GM12891 (cell line): Measurements from ENCODE around the gene KRT17.
"Not testable (repeated sequence)": the region's sequence is repeated elsewhere in the genome, so short reads cannot be mapped to it uniquely, and the experiment has no call there.

Experiments
- DNase-seq: peaks from one replicate; pipeline ENCODE4 v3.0.0; 2011; ENCODE audit warnings: low spot score; ENCODE audit not compliant: insufficient read length
- FAIRE-seq: peaks from 2 replicates; lab custom pipeline; 2011; peaks lifted over from hg19 to GRCh38; lab: Jason Lieb, UNC
- PAX5 ChIP-seq: IDR thresholded peaks from 2 replicates; pipeline ENCODE4 v1.6.1; 2011; ENCODE audit warnings: low read length, moderate library complexity, mild to moderate bottlenecking; ENCODE audit not compliant: insufficient read depth, severe bottlenecking
- POLR2A ChIP-seq: IDR thresholded peaks from 2 replicates; pipeline ENCODE4 v1.6.1; 2011; ENCODE audit warnings: low read depth, low read length, control low read depth
- POLR2AphosphoS5 ChIP-seq: IDR thresholded peaks from 2 replicates; pipeline ENCODE4 v1.6.1; 2011; ENCODE audit warnings: low read depth, low read length, control low read depth
- POU2F2 ChIP-seq: IDR thresholded peaks from 2 replicates; pipeline ENCODE4 v1.6.1; 2011; ENCODE audit warnings: low read depth, mild to moderate bottlenecking, control low read depth, low read length, moderate library complexity
- SPI1 ChIP-seq: IDR thresholded peaks from 2 replicates; pipeline ENCODE4 v1.6.1; 2011; ENCODE audit warnings: low read depth, low read length, control low read depth
- TAF1 ChIP-seq: IDR thresholded peaks from 2 replicates; pipeline ENCODE4 v1.6.1; 2011; ENCODE audit warnings: low read depth, low read length, control low read depth

KRT17 gene

DNA sequence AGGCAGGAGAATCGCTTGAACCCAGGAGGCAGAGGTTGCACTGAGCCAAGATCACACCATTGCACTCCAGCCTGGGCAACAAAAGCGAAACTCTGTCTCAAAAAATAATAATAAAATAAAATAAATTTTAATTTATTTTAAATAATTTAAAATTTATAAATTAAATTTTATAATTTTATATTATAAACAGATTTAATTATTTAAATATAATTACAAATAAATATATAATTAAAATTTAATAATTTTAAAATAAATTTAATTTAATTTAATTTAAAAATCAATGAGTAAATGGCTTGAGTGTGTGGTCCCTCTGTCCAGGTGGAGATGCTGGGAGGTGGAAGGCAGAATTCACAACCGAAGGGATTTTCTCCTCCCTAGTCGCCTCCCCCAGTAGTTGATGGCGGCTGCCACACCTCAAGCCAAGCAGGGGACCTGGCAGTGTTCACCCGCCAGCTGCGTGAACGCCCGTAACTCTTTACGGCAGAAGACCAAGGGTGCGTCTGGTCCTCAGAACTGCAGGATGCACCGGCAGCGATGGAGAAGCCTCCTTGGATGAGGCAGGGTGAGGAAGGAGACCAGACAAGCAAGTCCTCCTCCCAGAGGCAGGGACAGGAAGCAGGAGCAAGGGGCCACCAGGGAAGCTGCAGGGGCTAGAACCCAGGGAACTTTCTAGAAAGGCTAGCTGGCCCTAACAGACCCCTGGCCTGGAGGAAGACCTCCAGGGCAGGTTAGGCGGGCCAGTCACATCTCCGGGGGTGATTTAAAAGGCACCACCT lies 22.9 kb upstream of the KRT17 start:
- FAIRE-seq (no peak), DNase-seq (no peak)
- TF ChIP-seq POLR2AphosphoS5: no peak
- no peak for TF ChIP-seq POU2F2
- TF ChIP-seq PAX5: no peak
- TF ChIP-seq SPI1: no peak
- TF ChIP-seq POLR2A: no peak

GRCh38 chr17:41642252-41643156 lies 18.1 kb upstream of the KRT17 start:
- TF ChIP-seq POLR2A: no peak
- no peak for TF ChIP-seq SPI1
- no peak for TF ChIP-seq PAX5
- TF ChIP-seq POLR2AphosphoS5: no peak
- no peak for TF ChIP-seq TAF1
- TF ChIP-seq POU2F2: no peak
- DNase-seq (no peak), FAIRE-seq (no peak)

GRCh38 chr17:41640596-41640995 lies 16.2 kb upstream of the KRT17 start:
- not testable (repeated sequence) for DNase-seq, FAIRE-seq

- no peak for DNase-seq
These were observed 15.4 kb upstream of the KRT17 start for GRCh38 chr17:41639492-41640473.

GRCh38 chr17:41638941-41639340 lies 14.6 kb upstream of the KRT17 start:
- DNase-seq: no peak
- no peak for FAIRE-seq
- TF ChIP-seq TAF1: no peak

More at GRCh38 chr17:41639492-41640473, 15.4 kb upstream of the KRT17 start:
- TF ChIP-seq PAX5 (no peak), POLR2AphosphoS5 (no peak), SPI1 (no peak), POLR2A (no peak), POU2F2 (no peak), TAF1 (no peak)
- FAIRE-seq: no peak

GRCh38 chr17:41638194-41638593 lies 13.8 kb upstream of the KRT17 start:
- TF ChIP-seq POU2F2 (no peak), POLR2A (no peak), POLR2AphosphoS5 (no peak), TAF1 (no peak), PAX5 (no peak), SPI1 (no peak)
- DNase-seq (no peak), FAIRE-seq (no peak)

DNA sequence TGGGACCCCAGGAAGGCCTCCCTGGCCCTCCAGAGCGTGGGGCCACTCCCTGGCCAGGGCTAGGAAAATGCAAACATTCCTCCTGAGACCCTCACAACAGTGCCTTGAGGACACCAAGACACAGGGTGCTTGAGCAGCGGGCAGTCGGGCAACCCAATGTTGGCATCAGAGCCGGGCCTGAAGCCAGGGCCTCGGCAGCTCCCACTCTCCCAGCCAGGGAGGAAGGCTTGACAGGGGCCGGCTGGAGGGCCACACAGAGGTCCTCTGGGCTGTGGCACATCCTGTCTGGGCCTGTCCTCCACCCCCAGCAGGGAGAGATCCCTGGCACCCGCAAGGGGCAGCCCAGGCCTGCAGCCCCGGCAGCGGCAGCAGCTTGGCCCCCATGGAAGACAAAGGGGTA lies 12.3 kb upstream of the KRT17 start:
- no peak for FAIRE-seq
- no peak for TF ChIP-seq POLR2AphosphoS5
- no peak for TF ChIP-seq POLR2A
- no peak for TF ChIP-seq POU2F2
- no peak for TF ChIP-seq SPI1
- TF ChIP-seq TAF1: no peak
- no peak for TF ChIP-seq PAX5

DNA sequence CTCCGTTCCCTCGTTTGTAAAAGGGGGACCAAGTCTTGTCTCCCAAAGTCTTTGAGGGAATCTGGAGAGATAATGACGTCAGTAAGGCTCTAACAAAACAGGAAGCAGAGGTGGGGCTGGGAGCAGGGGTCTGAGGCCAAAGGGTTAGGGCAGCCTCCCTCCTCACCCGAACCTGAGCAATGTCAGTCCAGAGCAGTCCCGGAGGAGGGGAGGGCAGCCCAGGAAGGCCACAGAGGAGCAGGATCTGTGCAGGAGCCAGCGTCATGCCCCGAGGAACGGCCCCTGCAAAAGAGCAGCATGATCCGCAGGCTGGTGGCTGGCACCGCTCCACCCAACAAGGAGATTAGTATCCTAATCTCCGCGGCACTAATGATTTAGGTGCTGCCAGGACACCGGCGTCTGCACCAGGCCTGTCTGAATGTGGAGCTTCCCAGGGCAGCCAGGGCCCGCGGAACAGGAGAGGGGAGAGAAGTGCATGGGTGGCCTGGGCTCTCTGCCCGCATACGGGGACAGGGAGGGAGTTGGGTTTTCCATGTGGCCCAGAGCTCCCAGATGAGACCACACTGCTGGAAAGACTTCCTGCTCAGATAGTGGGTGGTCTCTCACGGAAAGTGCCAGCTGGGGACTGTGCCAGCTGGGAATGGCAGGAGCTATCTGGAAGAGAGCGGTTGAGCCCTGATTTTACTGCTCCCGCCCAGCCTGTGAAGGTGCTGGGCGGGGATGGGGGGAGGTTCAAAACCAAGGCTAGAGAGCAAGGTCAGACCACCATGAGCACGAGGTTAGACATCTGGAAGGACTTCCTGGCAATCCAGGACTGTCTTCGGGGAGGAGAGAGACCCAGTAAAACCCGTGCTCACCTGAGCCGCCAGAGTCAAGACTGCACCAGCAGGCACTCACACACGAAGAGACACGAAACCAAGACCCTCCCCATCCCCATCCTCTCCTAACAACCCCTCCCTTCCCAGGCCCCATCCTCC lies 11.0 kb upstream of the KRT17 start:
- DNase-seq (no peak), FAIRE-seq (no peak)
- no peak for TF ChIP-seq POLR2AphosphoS5
- no peak for TF ChIP-seq PAX5
- no peak for TF ChIP-seq POU2F2
- TF ChIP-seq POLR2A: no peak
- TF ChIP-seq TAF1: no peak
- no peak for TF ChIP-seq SPI1

More for the DNA sequence above, 12.3 kb upstream of the KRT17 start:
- no peak for DNase-seq

GRCh38 chr17:41634639-41635038 lies 10.3 kb upstream of the KRT17 start:
- FAIRE-seq (no peak), DNase-seq (no peak)
- TF ChIP-seq POLR2AphosphoS5 (no peak), POLR2A (no peak), PAX5 (no peak), TAF1 (no peak), SPI1 (no peak), POU2F2 (no peak)
